Activated CD8-positive, alpha-beta memory T cell treated with anti-CD3 and anti-CD28 coated beads for 36 hours (primary cell): ENCODE measurements around the gene CYBC1. TPM values are rescaled to one million over a fixed set of nuclear protein-coding genes. Genes with fewer than 3 reads are reported as not detected.

Experiments
- CTCF ChIA-PET: fragments of 350-600 bp; sonication (Branson Sonifier 250); formaldehyde crosslinking; loops from one replicate; lab custom pipeline; 2021; ENCODE audit warnings: antibody characterized with exemption; lab: Charles Lee
- POLR2A ChIA-PET: fragments of 350-600 bp; sonication (Branson Sonifier 250); formaldehyde crosslinking; loops from one replicate; lab custom pipeline; 2021; ENCODE audit warnings: antibody characterized with exemption; lab: Charles Lee
- total RNA-seq, 2 experiments: library from RNA; stranded (reverse); gene quantifications; one replicate each; pipeline ENCODE4 v1.2.3, GENCODE V29; 2021

CYBC1 gene
- total RNA-seq, 2 experiments from 2014 or later, result 197 to 201 TPM

- POLR2A ChIA-PET, result interaction anchor here (0.6 kb wide), 2 partner anchors 12 to 34 kb away, joined by 5 to 6 read pairs; no protein-coding TSS in a partner anchor
Observed at GRCh38 chr17:82405051-82405450, 45.5 kb downstream of the CYBC1 start.

GRCh38 chr17:82403662-82404660 is 46.6 kb downstream of the CYBC1 start:
- POLR2A ChIA-PET, result no interaction called here
- CTCF ChIA-PET, result interaction anchor here (0.7 kb wide), 1 partner anchor 21 kb away, joined by 3 read pairs; no protein-coding TSS in a partner anchor

More at GRCh38 chr17:82405051-82405450, 45.5 kb downstream of the CYBC1 start:
- CTCF ChIA-PET, result interaction anchor here (0.7 kb wide), 1 partner anchor 20 kb away, joined by 3 read pairs; no protein-coding TSS in a partner anchor

GRCh38 chr17:82402865-82403264 is 47.7 kb downstream of the CYBC1 start:
- POLR2A ChIA-PET, result no interaction called here
- CTCF ChIA-PET, result interaction anchor here (0.7 kb wide), 1 partner anchor 8 kb away, joined by 3 read pairs; no protein-coding TSS in a partner anchor

GRCh38 chr17:82400830-82401229 is 49.7 kb downstream of the CYBC1 start:
- ChIA-PET POLR2A (no interaction called here), CTCF (interaction anchor here (0.7 kb wide), 1 partner anchor 9 kb away, joined by 3 read pairs; no protein-coding TSS in a partner anchor)

GRCh38 chr17:82400206-82400605 is 50.3 kb downstream of the CYBC1 start:
- POLR2A ChIA-PET, result no interaction called here
- CTCF ChIA-PET, result interaction anchor here (1.4 kb wide), 1 partner anchor 14 kb away, joined by 4 read pairs; no protein-coding TSS in a partner anchor

GRCh38 chr17:82399601-82400101 is 50.9 kb downstream of the CYBC1 start:
- ChIA-PET CTCF (interaction anchor here (1.4 kb wide), 1 partner anchor 14 kb away, joined by 4 read pairs; no protein-coding TSS in a partner anchor), POLR2A (no interaction called here)

- POLR2A ChIA-PET, result no interaction called here
- CTCF ChIA-PET, result interaction anchor here (1.4 kb wide), 1 partner anchor 15 kb away, joined by 4 read pairs; no protein-coding TSS in a partner anchor
Observed at GRCh38 chr17:82399041-82399441, 51.5 kb downstream of the CYBC1 start.

GRCh38 chr17:82397449-82398335 is 52.9 kb downstream of the CYBC1 start:
- CTCF ChIA-PET, result no interaction called here
- POLR2A ChIA-PET, result no interaction called here

GRCh38 chr17:82396601-82397435 is 53.7 kb downstream of the CYBC1 start:
- CTCF ChIA-PET, result no interaction called here
- POLR2A ChIA-PET, result no interaction called here

GRCh38 chr17:82394278-82394677 is 56.3 kb downstream of the CYBC1 start:
- ChIA-PET POLR2A (interaction anchor here (0.7 to 0.8 kb wide), 2 partner anchors 168 to 303 kb away, joined by 3 read pairs; no protein-coding TSS in a partner anchor), CTCF (no interaction called here)

- ChIA-PET POLR2A (no interaction called here), CTCF (no interaction called here)
Observed at GRCh38 chr17:82392941-82393340, 57.6 kb downstream of the CYBC1 start.

Other genes with a start within 250 kb of the CYBC1 start
- 10 to 100 TPM; 69.8 to 73.0 TPM for gene CCDC57, start 237.9 kb downstream of the CYBC1 start, total RNA-seq
- 100 to 1,000 TPM; 115 to 130 TPM for gene SLC16A3, start 221.7 kb downstream of the CYBC1 start, total RNA-seq
- 100 to 1,000 TPM; 128 to 129 TPM for gene CSNK1D, start 177.1 kb downstream of the CYBC1 start, total RNA-seq
- 100 to 1,000 TPM; 284 to 295 TPM for gene CD7, start 133.1 kb downstream of the CYBC1 start, total RNA-seq
- gene SECTM1, start 117.0 kb downstream of the CYBC1 start, total RNA-seq, result under 1 TPM; 0.80 to 0.84 TPM
- gene TEX19, start 91.5 kb downstream of the CYBC1 start, total RNA-seq, result not detected
- not detected for gene UTS2R, start 79.0 kb downstream of the CYBC1 start, total RNA-seq
- 10 to 100 TPM; 24.4 to 25.0 TPM for gene HEXD, start 32.4 kb downstream of the CYBC1 start, total RNA-seq
- 10 to 100 TPM; 27.5 to 29.2 TPM for gene OGFOD3, start 32.2 kb downstream of the CYBC1 start, total RNA-seq
- gene NARF, start 8.0 kb upstream of the CYBC1 start, total RNA-seq, result 10 to 100 TPM; 71.5 to 78.9 TPM
- 10 to 100 TPM; 73.1 to 74.9 TPM for gene FOXK2, start 69.0 kb upstream of the CYBC1 start, total RNA-seq
- 10 to 100 TPM; 57.0 to 57.9 TPM for gene WDR45B, start 197.7 kb upstream of the CYBC1 start, total RNA-seq
- 1 to 10 TPM; 1.7 to 2.4 TPM for gene RAB40B, start 247.9 kb upstream of the CYBC1 start, total RNA-seq